OCI-LY7 (cell line): ENCODE data around the gene USH2A. TPM values are rescaled to one million over a fixed set of nuclear protein-coding genes. Genes with fewer than 3 reads are reported as not detected.

Source experiments
- BruUV-seq: library from RNA; stranded (reverse); fragments of 400-500 nt; replicated peaks from 2 replicates; lab custom pipeline; 2021; lab: Mats Ljungman, UMichigan
- CTCF ChIA-PET: fragments of 300-600 bp; sonication (Branson Sonifier 250); formaldehyde crosslinking; loops from one replicate; lab custom pipeline; 2022; ENCODE audit warnings: antibody characterized with exemption; ENCODE audit not compliant: unreplicated experiment; lab: Charles Lee
- POLR2A ChIA-PET: fragments of 300-600 bp; sonication (Branson Sonifier 250); formaldehyde crosslinking; loops from one replicate; lab custom pipeline; 2022; ENCODE audit warnings: antibody characterized with exemption; lab: Charles Lee
- DNase-seq: peaks from one replicate; pipeline ENCODE4 v3.0.0-alpha.2; 2015; ENCODE audit warnings: low spot score
- H2AFZ ChIP-seq: fragments of 200-600 bp; sonication (generic), shearing (Covaris generic); 2 replicates; pipeline ENCODE4 v1.6.1; 2014; ENCODE audit warnings: mild to moderate bottlenecking, antibody characterized with exemption, low read length, moderate library complexity
- H3K27ac ChIP-seq: fragments of 200-600 bp; sonication (generic); 2 replicates; pipeline ENCODE4 v1.5.1; 2014; ENCODE audit warnings: mixed run types, low read depth, mild to moderate bottlenecking, moderate library complexity, low read length, inconsistent platforms; ENCODE audit not compliant: poor library complexity, severe bottlenecking
- H3K36me3 ChIP-seq: fragments of 200-600 bp; sonication (generic); 2 replicates; pipeline ENCODE4 v1.6.1; 2014; ENCODE audit warnings: mild to moderate bottlenecking, antibody characterized with exemption, low read length, moderate library complexity, mixed read lengths; ENCODE audit not compliant: insufficient read depth
- H3K4me1 ChIP-seq: fragments of 200-600 bp; sonication (generic); 2 replicates; pipeline ENCODE4 v1.5.1; 2014; ENCODE audit warnings: mild to moderate bottlenecking, low read length; ENCODE audit not compliant: insufficient read depth, poor library complexity, severe bottlenecking
- H3K4me2 ChIP-seq: fragments of 200-600 bp; sonication (generic); 2 replicates; pipeline ENCODE4 v1.6.1; 2014; ENCODE audit warnings: mild to moderate bottlenecking, low read length
- H3K4me3 ChIP-seq: fragments of 200-600 bp; sonication (generic); 2 replicates; pipeline ENCODE4 v1.5.1; 2014; ENCODE audit warnings: mild to moderate bottlenecking, low read depth, low read length; ENCODE audit not compliant: poor library complexity, severe bottlenecking
- H3K79me2 ChIP-seq: fragments of 200-600 bp; sonication (generic); 2 replicates; pipeline ENCODE4 v1.6.1; 2016; ENCODE audit warnings: low read depth, mild to moderate bottlenecking, low read length, moderate library complexity, mixed read lengths; ENCODE audit not compliant: insufficient read depth
- H3K9me2 ChIP-seq: fragments of 200-600 bp; sonication (generic); 2 replicates; pipeline ENCODE4 v1.6.1; 2016; ENCODE audit warnings: mild to moderate bottlenecking, low read length, mixed read lengths; ENCODE audit not compliant: insufficient read depth
- H3K9me3 ChIP-seq: fragments of 200-600 bp; sonication (generic); 2 replicates; pipeline ENCODE4 v1.6.1; 2014; ENCODE audit warnings: mild to moderate bottlenecking, mixed run types, low read length, mixed read lengths
- H4K20me1 ChIP-seq: fragments of 200-600 bp; sonication (generic); 2 replicates; pipeline ENCODE4 v1.6.1; 2014; ENCODE audit warnings: mild to moderate bottlenecking, antibody characterized with exemption, low read length, moderate library complexity, mixed read lengths; ENCODE audit not compliant: insufficient read depth
- CTCF ChIP-seq: fragments of 200-600 bp; sonication (generic); conservative IDR thresholded peaks from 2 replicates; pipeline ENCODE4 v1.5.1; 2014; ENCODE audit warnings: mild to moderate bottlenecking, antibody characterized with exemption, low read length, moderate library complexity, mixed read lengths
- EZH2phosphoT487 ChIP-seq: fragments of 200-600 bp; sonication (generic); IDR thresholded peaks from 2 replicates; pipeline ENCODE4 v1.6.1; 2018; ENCODE audit warnings: low read depth, borderline replicate concordance, mild to moderate bottlenecking, mixed run types, antibody characterized with exemption, low read length, moderate library complexity, mixed read lengths
- intact Hi-C: fragments of 100-400 bp; cut with micrococcal nuclease; formaldehyde crosslinking; loops from one replicate; pipeline ENCODE4 v1.10.0; 2022; ENCODE audit not compliant: unreplicated experiment
- total RNA-seq, 2 experiments: library from RNA; depleted of rRNA in 1 of 2; stranded (reverse); fragments of >200 nt in 1 of 2; shearing (Covaris generic) in 1 of 2; gene quantifications; 2 replicates each; pipeline ENCODE4 v1.2.3, GENCODE V29; 2014 to 2022

The USH2A gene
- total RNA-seq, 2 experiments from 2014 or later = not detected

GRCh38 chr1:215792446-215792845 is 630.8 kb downstream of the USH2A start:
- no peak overlapping the region for H3K4me2 ChIP-seq
- POLR2A ChIA-PET = no interaction called here
- H3K79me2 ChIP-seq = no peaks in the 10 kb centered on the region
- no peak overlapping the region for H3K4me3 ChIP-seq
- H2AFZ ChIP-seq = no peak overlapping the region
- no peak for DNase-seq
- H3K36me3 ChIP-seq = no peaks in the 10 kb centered on the region
- CTCF ChIA-PET = no interaction called here
- H4K20me1 ChIP-seq = no peaks in the 10 kb centered on the region
- H3K4me1 ChIP-seq = no peaks in the 10 kb centered on the region
- H3K9me3 ChIP-seq = no peaks in the 10 kb centered on the region
- no peak for TF ChIP-seq CTCF
- no peak for TF ChIP-seq EZH2phosphoT487
- H3K9me2 ChIP-seq = no peaks in the 10 kb centered on the region
- no peak overlapping the region for H3K27ac ChIP-seq
- intact Hi-C loops = no loop called here
- BruUV-seq = no TSS peak

- H3K4me3 ChIP-seq = no peak overlapping the region
- no peaks in the 10 kb centered on the region for H3K79me2 ChIP-seq
- intact Hi-C loops = no loop called here
- no peak overlapping the region for H3K27ac ChIP-seq
- no peak for TF ChIP-seq CTCF
- TF ChIP-seq EZH2phosphoT487 = no peak
- ChIA-PET POLR2A (interaction anchor here (0.8 kb wide), 1 partner anchor 15 kb away, joined by 3 read pairs; no protein-coding TSS in a partner anchor), CTCF (no interaction called here)
- BruUV-seq = no TSS peak
- H3K9me2 ChIP-seq = no peaks in the 10 kb centered on the region
- H4K20me1 ChIP-seq = no peaks in the 10 kb centered on the region
- no peak for DNase-seq
- no peaks in the 10 kb centered on the region for H3K4me1 ChIP-seq
- H3K4me2 ChIP-seq = no peak overlapping the region
- no peaks in the 10 kb centered on the region for H3K9me3 ChIP-seq
- no peaks in the 10 kb centered on the region for H3K36me3 ChIP-seq
- no peak overlapping the region for H2AFZ ChIP-seq
Observed at GRCh38 chr1:215789981-215790380, 633.3 kb downstream of the USH2A start.

GRCh38 chr1:215786997-215787396 is 636.3 kb downstream of the USH2A start:
- no peaks in the 10 kb centered on the region for H3K4me1 ChIP-seq
- no peak overlapping the region for H3K4me2 ChIP-seq
- H3K36me3 ChIP-seq = no peaks in the 10 kb centered on the region
- intact Hi-C loops = no loop called here
- TF ChIP-seq CTCF (no peak), EZH2phosphoT487 (no peak)
- no peaks in the 10 kb centered on the region for H3K79me2 ChIP-seq
- no peak overlapping the region for H3K4me3 ChIP-seq
- CTCF ChIA-PET = no interaction called here
- H3K27ac ChIP-seq = no peak overlapping the region
- BruUV-seq = no TSS peak
- DNase-seq = no peak
- no peaks in the 10 kb centered on the region for H3K9me3 ChIP-seq
- no peaks in the 10 kb centered on the region for H4K20me1 ChIP-seq
- H2AFZ ChIP-seq = no peak overlapping the region
- POLR2A ChIA-PET = no interaction called here
- no peaks in the 10 kb centered on the region for H3K9me2 ChIP-seq
